ENCODE results near the gene RAI1. TPM values are rescaled to one million over a fixed set of nuclear protein-coding genes. Genes with fewer than 3 reads are reported as not detected.
"Not testable (repeated sequence)": the region's sequence is repeated elsewhere in the genome, so short reads cannot be mapped to it uniquely, and the experiment has no call there.

The RAI1 gene
- total and polyA plus RNA-seq, 2 experiments from 2014 or later: 0.87 to 0.89 TPM

DNA sequence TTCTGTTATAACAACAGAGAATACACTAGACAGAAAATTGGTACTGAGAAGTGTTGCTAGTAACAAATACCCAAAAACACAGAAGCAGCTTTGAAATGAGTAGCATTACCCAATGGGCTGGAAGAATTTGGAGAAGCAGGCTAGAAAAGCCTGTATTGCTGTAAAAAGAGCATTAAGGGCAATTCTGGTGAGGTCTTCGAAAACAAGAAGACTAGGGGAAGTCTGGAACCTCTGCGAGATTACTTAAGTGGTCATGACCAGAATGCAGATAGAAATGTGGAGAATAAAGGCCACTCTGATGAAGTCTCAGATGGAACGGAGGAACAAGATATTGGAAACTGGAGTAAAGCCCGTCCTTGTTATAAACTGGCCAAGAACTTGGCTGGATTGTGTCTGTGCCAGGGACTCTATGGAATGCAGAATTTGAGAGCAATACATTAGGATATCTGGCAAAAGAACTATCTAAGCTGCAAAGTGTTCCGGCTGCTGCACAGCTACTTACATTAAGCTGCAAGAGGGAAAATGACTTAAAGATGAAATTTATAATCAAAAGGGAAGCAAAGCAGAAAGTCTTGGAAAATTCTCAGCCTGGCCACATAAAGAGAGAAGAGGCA lies 44.9 kb upstream of the RAI1 start (continued):
- TF ChIP-seq JUNB (IDR thresholded peaks at IDR 0.05; ENCODE audit: unreplicated experiment): no peak

DNA sequence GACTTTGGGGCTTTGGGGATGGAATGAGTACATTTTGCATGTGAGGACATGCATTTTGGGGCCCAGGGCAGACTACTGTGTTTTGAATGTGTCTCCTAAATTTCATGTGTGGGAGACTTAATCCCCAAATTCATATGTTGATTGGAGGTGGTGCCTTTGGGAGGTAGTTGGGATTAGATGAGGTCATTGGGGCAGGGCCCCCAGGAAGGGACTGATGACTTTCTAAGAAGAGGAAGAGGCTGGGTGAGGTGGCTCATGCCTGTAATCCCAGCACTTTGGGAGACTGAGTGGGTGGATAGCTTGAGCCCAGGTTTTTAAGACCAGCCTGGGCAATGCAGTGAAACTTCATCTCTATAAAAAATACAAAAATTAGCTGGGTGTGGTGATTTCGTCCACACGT lies 42.8 kb upstream of the RAI1 start:
- TF ChIP-seq NANOG (IDR thresholded peaks at IDR 0.05; ENCODE audit: borderline replicate concordance) (no peak), ZNF462 (CRISPR knock-in tag; IDR thresholded peaks at IDR 0.05) (no peak), CREB1 (CRISPR knock-in tag; IDR thresholded peaks at IDR 0.05; ENCODE audit: low read depth) (no peak), REST (IDR thresholded peaks at IDR 0.05; ENCODE audit: unreplicated experiment) (no peak), EZH2phosphoT487 (IDR thresholded peaks at IDR 0.05; ENCODE audit: unreplicated experiment) (no peak), JUNB (IDR thresholded peaks at IDR 0.05; ENCODE audit: unreplicated experiment) (no peak), STAT1 (IDR thresholded peaks at IDR 0.05; ENCODE audit: unreplicated experiment) (no peak), POLR2AphosphoS5 (IDR thresholded peaks at IDR 0.05; ENCODE audit: low read depth) (no peak)

DNA sequence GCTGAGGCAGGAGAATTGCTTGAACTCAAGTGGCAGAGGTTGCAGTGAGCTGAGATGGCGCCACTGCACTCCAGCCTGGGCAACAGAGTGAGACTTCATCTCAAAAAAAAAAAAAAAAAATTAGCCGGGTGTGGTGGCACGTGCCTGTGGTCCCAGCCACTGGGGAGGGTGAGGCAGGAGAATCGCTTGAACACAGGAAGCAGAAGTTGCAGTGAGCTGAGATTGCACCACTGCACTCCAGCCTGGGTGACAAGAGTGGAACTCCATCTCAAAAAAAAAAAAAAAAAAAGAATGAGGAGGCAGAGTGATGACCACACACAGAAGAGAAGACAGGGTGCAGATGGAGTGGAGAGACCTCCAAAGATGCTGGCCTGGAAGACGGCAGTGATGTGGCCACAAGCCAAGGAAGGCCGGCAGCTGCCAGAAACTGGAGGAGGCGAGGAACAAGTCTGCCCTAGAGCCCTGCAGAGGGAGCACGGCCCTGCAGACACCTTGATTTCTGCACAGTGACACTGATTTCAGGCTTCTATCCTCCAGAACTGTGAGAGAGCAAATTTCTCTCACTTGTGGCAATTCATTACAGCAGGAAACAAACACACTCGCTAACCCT lies 41.5 kb upstream of the RAI1 start:
- H3K79me2 ChIP-seq (replicated peaks; ENCODE audit: insufficient read depth); ATAC-seq: not testable (repeated sequence)

More for the DNA sequence above, 42.8 kb upstream of the RAI1 start:
- Histone ChIP-seq H3K27ac (ENCODE audit: low read depth) (no peak overlapping the region), H3K27me3 (ENCODE audit: insufficient read depth) (no peaks in the 10 kb centered on the region), H3K4me3 (no peak overlapping the region), H4K20me1 (replicated peaks; ENCODE audit: insufficient read depth) (no peaks in the 10 kb centered on the region), H3K36me3 (ENCODE audit: insufficient read depth) (no peaks in the 10 kb centered on the region), H3K79me2 (replicated peaks; ENCODE audit: insufficient read depth) (no peaks in the 10 kb centered on the region), H2AFZ (0 out of 2 replicates have a peak overlapping the region, but pooled peaks have one; percentile 59), H3F3A (replicated peaks; ENCODE audit: low read depth) (no peaks in the 10 kb centered on the region), H3K4me2 (no peak overlapping the region), H3K4me1 (ENCODE audit: insufficient read depth) (0 out of 2 replicates have a peak, but pooled peaks cover 7% of the 10 kb centered on the region), H3K9me2 (ENCODE audit: insufficient read depth) (no peaks in the 10 kb centered on the region)
- no peaks in the 10 kb centered on the region for H3K36me3 Mint-ChIP-seq (ENCODE audit: low read depth)
- H3K9me3 Mint-ChIP-seq: peaks cover 6% of the 10 kb centered on the region; the same call in 2 of the 3 replicates
- no peak overlapping the region for H3K27ac Mint-ChIP-seq
- peaks cover 2% of the 10 kb centered on the region for H3K27me3 Mint-ChIP-seq (ENCODE audit: insufficient read depth, low read depth, poor library complexity)
- no peak for DNase-seq (ENCODE audit: low spot score)
- H3K4me1 Mint-ChIP-seq: peaks cover 9% of the 10 kb centered on the region
- ATAC-seq: no peak
- no peak overlapping the region for H3K4me3 Mint-ChIP-seq

More for the DNA sequence above, 41.5 kb upstream of the RAI1 start:
- H4K20me1 ChIP-seq (replicated peaks; ENCODE audit: insufficient read depth); H3K4me3 Mint-ChIP-seq; H3K4me3 ChIP-seq; H3K27me3 Mint-ChIP-seq (ENCODE audit: insufficient read depth, low read depth, poor library complexity); H3K27ac ChIP-seq (ENCODE audit: low read depth); H3K4me1 ChIP-seq (ENCODE audit: insufficient read depth); H3K36me3 Mint-ChIP-seq (ENCODE audit: low read depth); DNase-seq (ENCODE audit: low spot score); H3F3A ChIP-seq (replicated peaks; ENCODE audit: low read depth); H3K27me3 ChIP-seq (ENCODE audit: insufficient read depth); H3K4me1 Mint-ChIP-seq; H3K9me3 Mint-ChIP-seq; H3K27ac Mint-ChIP-seq; H3K36me3 ChIP-seq (ENCODE audit: insufficient read depth); H3K4me2 ChIP-seq; H3K9me2 ChIP-seq (ENCODE audit: insufficient read depth); H2AFZ ChIP-seq: not testable (repeated sequence)

All from GM23338 (cell line).